Measurements from ENCODE around the gene PXDN. TPM values are rescaled to one million over a fixed set of nuclear protein-coding genes. Genes with fewer than 3 reads are reported as not detected.
"Not testable (repeated sequence)": the region's sequence is repeated elsewhere in the genome, so short reads cannot be mapped to it uniquely, and the experiment has no call there.

PXDN gene
- total and polyA plus RNA-seq, 9 of the 15 experiments (the other 6 are each of a cell fraction or from before 2014, with no cell fraction given), result 0.49 TPM; not detected in 8

DNA sequence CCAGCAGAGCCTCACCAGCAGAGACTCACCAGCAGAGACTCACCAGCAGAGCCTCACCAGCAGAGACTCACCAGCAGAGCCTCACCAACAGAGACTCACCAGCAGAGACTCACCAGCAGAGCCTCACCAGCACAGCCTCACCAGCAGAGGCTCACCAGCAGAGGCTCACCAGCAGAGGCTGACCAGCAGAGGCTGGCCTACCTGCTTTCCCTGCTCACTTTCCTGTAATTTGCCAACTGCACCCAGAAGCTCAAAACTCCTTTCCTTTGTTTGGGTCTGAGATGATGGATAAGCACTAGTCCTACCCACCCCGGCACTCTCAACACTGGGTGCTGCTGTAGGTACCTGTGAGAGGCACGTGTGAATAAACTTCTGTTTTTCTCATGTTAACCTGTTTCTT is 36.4 kb upstream of the PXDN start:
- Histone ChIP-seq H3K9me1 (ENCODE audit: control insufficient read depth, insufficient read depth, low read length) (peaks cover 2% of the 10 kb centered on the region), H4K20me1 (replicated peaks; ENCODE audit: control insufficient read depth, insufficient read depth, low read length) (no peaks in the 10 kb centered on the region; the same call in 1 of the 2 replicates), H2AFZ (ENCODE audit: low read depth, low read length) (no peak overlapping the region), H3K27ac (ENCODE audit: extremely low read depth, low read depth, low read length) (no peak overlapping the region), H3K27me3 (ENCODE audit: control insufficient read depth in 2 of 2, insufficient read depth in 2 of 2, low read length in 2 of 2) (peaks cover 16 to 40% of the 10 kb centered on the region in 2 experiments; a peak in 4 of 5 replicates), H3K9ac (ENCODE audit: insufficient read depth in 1 of 2, low read depth in 2 of 2, low read length in 2 of 2) (no peak overlapping the region), H3K4me1 (replicated peaks in 1 of 2; ENCODE audit: control insufficient read depth in 2 of 2, insufficient read depth in 2 of 2, low read length in 2 of 2) (no peaks in the 10 kb centered on the region), H3K36me3 (ENCODE audit: control insufficient read depth, insufficient read depth, low read length) (no peaks in the 10 kb centered on the region), H3K4me2 (ENCODE audit: insufficient read depth, low read length) (no peak overlapping the region), H3K9me3 (replicated peaks; ENCODE audit: control insufficient read depth, insufficient read depth, low read depth, low read length) (no peaks in the 10 kb centered on the region), H3K79me2 (ENCODE audit: control insufficient read depth, insufficient read depth, low read length) (no peaks in the 10 kb centered on the region), H3K4me3 (no peak overlapping the region)
- FAIRE-seq (no peak), ATAC-seq (no peak), DNase-seq (ENCODE audit: extremely low read depth in 1 of 4, low spot score in 3 of 4) (no peak)
- TF ChIP-seq ELF4 (CRISPR knock-in tag; IDR thresholded peaks at IDR 0.05), result no peak
- TF ChIP-seq, protein P1, sequence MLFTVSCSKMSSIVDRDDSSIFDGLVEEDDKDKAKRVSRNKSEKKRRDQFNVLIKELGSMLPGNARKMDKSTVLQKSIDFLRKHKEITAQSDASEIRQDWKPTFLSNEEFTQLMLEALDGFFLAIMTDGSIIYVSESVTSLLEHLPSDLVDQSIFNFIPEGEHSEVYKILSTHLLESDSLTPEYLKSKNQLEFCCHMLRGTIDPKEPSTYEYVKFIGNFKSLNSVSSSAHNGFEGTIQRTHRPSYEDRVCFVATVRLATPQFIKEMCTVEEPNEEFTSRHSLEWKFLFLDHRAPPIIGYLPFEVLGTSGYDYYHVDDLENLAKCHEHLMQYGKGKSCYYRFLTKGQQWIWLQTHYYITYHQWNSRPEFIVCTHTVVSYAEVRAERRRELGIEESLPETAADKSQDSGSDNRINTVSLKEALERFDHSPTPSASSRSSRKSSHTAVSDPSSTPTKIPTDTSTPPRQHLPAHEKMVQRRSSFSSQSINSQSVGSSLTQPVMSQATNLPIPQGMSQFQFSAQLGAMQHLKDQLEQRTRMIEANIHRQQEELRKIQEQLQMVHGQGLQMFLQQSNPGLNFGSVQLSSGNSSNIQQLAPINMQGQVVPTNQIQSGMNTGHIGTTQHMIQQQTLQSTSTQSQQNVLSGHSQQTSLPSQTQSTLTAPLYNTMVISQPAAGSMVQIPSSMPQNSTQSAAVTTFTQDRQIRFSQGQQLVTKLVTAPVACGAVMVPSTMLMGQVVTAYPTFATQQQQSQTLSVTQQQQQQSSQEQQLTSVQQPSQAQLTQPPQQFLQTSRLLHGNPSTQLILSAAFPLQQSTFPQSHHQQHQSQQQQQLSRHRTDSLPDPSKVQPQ (CRISPR knock-in tag; IDR thresholded peaks at IDR 0.05; ENCODE audit: borderline replicate concordance), result no peak
- no peak for TF ChIP-seq ILF3 (IDR thresholded peaks at IDR 0.05; ENCODE audit: borderline replicate concordance)
- no peak for TF ChIP-seq ZNF282 (CRISPR knock-in tag; IDR thresholded peaks at IDR 0.05)
- no peak for TF ChIP-seq ZNF263 (CRISPR knock-in tag; IDR thresholded peaks at IDR 0.05; ENCODE audit: borderline replicate concordance)
- no peak for TF ChIP-seq SMARCA4 (IDR thresholded peaks at IDR 0.05)
- intact Hi-C loops (cut with micrococcal nuclease) (no loop called here), in situ Hi-C loops (cut with MboI) (no loop called here)
- CTCF ChIA-PET (ENCODE audit: low intra/inter-chr PET ratio), result no interaction called here
- BruUV-seq (replicated peaks), result no TSS peak
- 0% methylated on average over 2 of the region's 2 CpGs for WGBS (ENCODE audit: insufficient coverage, low coverage, missing lambda C conversion rate)
- POLR2A ChIA-PET, result interaction anchor here (0.8 kb wide), 1 partner anchor 10 kb away, joined by 4 read pairs; no protein-coding TSS in a partner anchor

DNA sequence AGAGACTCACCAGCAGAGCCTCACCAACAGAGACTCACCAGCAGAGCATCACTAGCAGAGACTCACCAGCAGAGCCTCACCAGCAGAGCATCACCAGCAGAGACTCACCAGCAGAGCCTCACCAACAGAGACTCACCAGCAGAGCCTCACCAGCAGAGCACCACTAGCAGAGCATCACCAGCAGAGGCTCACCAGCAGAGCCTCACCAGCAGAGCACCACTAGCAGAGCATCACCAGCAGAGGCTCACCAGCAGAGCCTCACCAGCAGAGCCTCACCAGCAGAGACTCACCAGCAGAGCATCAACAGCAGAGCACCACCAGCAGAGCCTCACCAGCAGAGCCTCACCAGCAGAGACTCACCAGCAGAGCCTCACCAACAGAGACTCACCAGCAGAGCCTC is 35.7 kb upstream of the PXDN start:
- H3K4me1 ChIP-seq (replicated peaks in 1 of 2; ENCODE audit: control insufficient read depth in 2 of 2, insufficient read depth in 2 of 2, low read length in 2 of 2); intact Hi-C loops (cut with micrococcal nuclease); H3K9me1 ChIP-seq (ENCODE audit: control insufficient read depth, insufficient read depth, low read length); H3K9ac ChIP-seq (ENCODE audit: insufficient read depth in 1 of 2, low read depth in 2 of 2, low read length in 2 of 2); FAIRE-seq; in situ Hi-C loops (cut with MboI); DNase-seq (ENCODE audit: extremely low read depth in 1 of 4, low spot score in 3 of 4); H3K79me2 ChIP-seq (ENCODE audit: control insufficient read depth, insufficient read depth, low read length); H3K27ac ChIP-seq (ENCODE audit: extremely low read depth, low read depth, low read length); H3K4me3 ChIP-seq; H4K20me1 ChIP-seq (replicated peaks; ENCODE audit: control insufficient read depth, insufficient read depth, low read length); H2AFZ ChIP-seq (ENCODE audit: low read depth, low read length); H3K9me3 ChIP-seq (replicated peaks; ENCODE audit: control insufficient read depth, insufficient read depth, low read depth, low read length); H3K4me2 ChIP-seq (ENCODE audit: insufficient read depth, low read length); ATAC-seq; CTCF ChIA-PET (ENCODE audit: low intra/inter-chr PET ratio); BruUV-seq (replicated peaks); H3K36me3 ChIP-seq (ENCODE audit: control insufficient read depth, insufficient read depth, low read length): not testable (repeated sequence)
- H3K27me3 ChIP-seq (ENCODE audit: control insufficient read depth in 2 of 2, insufficient read depth in 2 of 2, low read length in 2 of 2), result peaks cover 14 to 40% of the 10 kb centered on the region in 2 experiments; a peak in 4 of 5 replicates
- POLR2A ChIA-PET, result interaction anchor here (0.8 kb wide), 1 partner anchor 9 kb away, joined by 4 read pairs; no protein-coding TSS in a partner anchor

Measured in K562 (cell line).